Osteoblast (primary cell): Measurements from ENCODE around the gene CNKSR2. TPM values are rescaled to one million over a fixed set of nuclear protein-coding genes. Genes with fewer than 3 reads are reported as not detected.

Experiments
- DNase-seq: peaks from one replicate; pipeline ENCODE4 v3.0.0; 2011; ENCODE audit warnings: low spot score, mixed read lengths; ENCODE audit not compliant: insufficient read length; ENCODE audit errors: missing footprints
- H2AFZ ChIP-seq: 2 replicates; pipeline ENCODE4 v1.6.0; 2011; ENCODE audit warnings: mild to moderate bottlenecking, low read length
- H3K27ac ChIP-seq: 2 replicates; pipeline ENCODE4 v1.5.1; 2011; ENCODE audit warnings: mild to moderate bottlenecking, low read depth, low read length, moderate library complexity
- H3K27me3 ChIP-seq: 2 replicates; pipeline ENCODE4 v1.6.0; 2012; ENCODE audit warnings: mild to moderate bottlenecking, control low read depth, inconsistent platforms, low read length, moderate library complexity; ENCODE audit not compliant: insufficient read depth
- H3K36me3 ChIP-seq: 2 replicates; pipeline ENCODE4 v1.5.1; 2011; ENCODE audit warnings: mild to moderate bottlenecking, low read length, control low read depth, moderate library complexity; ENCODE audit not compliant: insufficient read depth
- H3K4me1 ChIP-seq: 2 replicates; pipeline ENCODE4 v1.5.1; 2011; ENCODE audit warnings: mild to moderate bottlenecking, low read length, control low read depth, moderate library complexity; ENCODE audit not compliant: insufficient read depth
- H3K4me2 ChIP-seq: 2 replicates; pipeline ENCODE4 v1.6.0; 2011; ENCODE audit warnings: mild to moderate bottlenecking, low read length; ENCODE audit not compliant: insufficient read depth
- H3K4me3 ChIP-seq: fragments of 200-600 bp; sonication (generic); 3 replicates; pipeline ENCODE4 v1.5.1; 2012; ENCODE audit warnings: mild to moderate bottlenecking, low read length, inconsistent platforms; ENCODE audit not compliant: insufficient read depth
- H3K79me2 ChIP-seq: 2 replicates; pipeline ENCODE4 v1.6.0; 2012; ENCODE audit warnings: mild to moderate bottlenecking, low read length, control low read depth, inconsistent platforms; ENCODE audit not compliant: insufficient read depth
- H3K9me3 ChIP-seq: 2 replicates; pipeline ENCODE4 v1.5.1; 2011; ENCODE audit warnings: low read depth, low read length, control low read depth
- H4K20me1 ChIP-seq: 2 replicates; pipeline ENCODE4 v1.6.0; 2012; ENCODE audit warnings: mild to moderate bottlenecking, low read length, control low read depth; ENCODE audit not compliant: insufficient read depth
- CTCF ChIP-seq: IDR thresholded peaks from 2 replicates; pipeline ENCODE4 v1.5.1; 2011; ENCODE audit warnings: mild to moderate bottlenecking, low read depth, low read length, moderate library complexity; ENCODE audit errors: extremely low read depth
- total RNA-seq: library from RNA; depleted of rRNA; stranded (reverse); fragments of >200 nt; gene quantifications from 2 replicates; pipeline ENCODE4 v1.2.3, GENCODE V29; 2012

CNKSR2 gene
- total RNA-seq, 1 donor = 1.8 TPM

GRCh38 chrX:21457718-21458117, 83.5 kb downstream of the CNKSR2 start:
- H3K4me2 ChIP-seq = no peak overlapping the region
- H3K27me3 ChIP-seq = no peaks in the 10 kb centered on the region
- no peak overlapping the region for H3K27ac ChIP-seq
- H2AFZ ChIP-seq = no peak overlapping the region
- H3K79me2 ChIP-seq = no peaks in the 10 kb centered on the region
- no peak for TF ChIP-seq CTCF
- H3K4me1 ChIP-seq = no peaks in the 10 kb centered on the region
- H4K20me1 ChIP-seq = no peaks in the 10 kb centered on the region
- no peaks in the 10 kb centered on the region for H3K9me3 ChIP-seq
- H3K4me3 ChIP-seq = no peak overlapping the region
- no peaks in the 10 kb centered on the region for H3K36me3 ChIP-seq
- no peak for DNase-seq

GRCh38 chrX:21469071-21469470, 94.9 kb downstream of the CNKSR2 start:
- Histone ChIP-seq H2AFZ (no peak overlapping the region), H3K9me3 (no peaks in the 10 kb centered on the region), H3K27ac (no peak overlapping the region), H3K27me3 (no peaks in the 10 kb centered on the region), H3K79me2 (no peaks in the 10 kb centered on the region), H3K4me1 (no peaks in the 10 kb centered on the region), H4K20me1 (no peaks in the 10 kb centered on the region), H3K36me3 (no peaks in the 10 kb centered on the region), H3K4me2 (no peak overlapping the region), H3K4me3 (no peak overlapping the region)
- TF ChIP-seq CTCF = no peak
- DNase-seq = no peak

GRCh38 chrX:21476909-21477308, 102.7 kb downstream of the CNKSR2 start:
- TF ChIP-seq CTCF = no peak
- no peak for DNase-seq

GRCh38 chrX:21479695-21480270, 105.6 kb downstream of the CNKSR2 start:
- H3K4me2 ChIP-seq = no peak overlapping the region
- no peak overlapping the region for H3K27ac ChIP-seq
- no peaks in the 10 kb centered on the region for H3K9me3 ChIP-seq
- no peaks in the 10 kb centered on the region for H3K4me1 ChIP-seq
- H3K79me2 ChIP-seq = no peaks in the 10 kb centered on the region
- peak; percentile 64 for TF ChIP-seq CTCF
- H3K4me3 ChIP-seq = no peak overlapping the region
- no peaks in the 10 kb centered on the region for H4K20me1 ChIP-seq
- no peaks in the 10 kb centered on the region for H3K27me3 ChIP-seq
- no peak for DNase-seq
- H3K36me3 ChIP-seq = no peaks in the 10 kb centered on the region
- no peak overlapping the region for H2AFZ ChIP-seq

More at GRCh38 chrX:21476909-21477308, 102.7 kb downstream of the CNKSR2 start:
- no peaks in the 10 kb centered on the region for H3K79me2 ChIP-seq
- H3K4me1 ChIP-seq = no peaks in the 10 kb centered on the region
- H4K20me1 ChIP-seq = no peaks in the 10 kb centered on the region
- no peaks in the 10 kb centered on the region for H3K27me3 ChIP-seq
- no peak overlapping the region for H3K4me3 ChIP-seq
- no peak overlapping the region for H3K27ac ChIP-seq
- H2AFZ ChIP-seq = no peak overlapping the region
- no peaks in the 10 kb centered on the region for H3K9me3 ChIP-seq
- H3K4me2 ChIP-seq = no peak overlapping the region
- H3K36me3 ChIP-seq = no peaks in the 10 kb centered on the region
